GM19468 (cell line): ENCODE results near the gene PDE7B.

Experiments used
- ATAC-seq: cut with Tn5 transposase; IDR thresholded peaks from one replicate; pipeline ENCODE4 v1.9.1; 2021; ENCODE audit warnings: mild to moderate bottlenecking, moderate library complexity, moderate number of reproducible peaks; ENCODE audit not compliant: unreplicated experiment; ENCODE audit errors: extremely low read depth

PDE7B gene

GRCh38 chr6:135883536-135883935, 32.0 kb downstream of the PDE7B start:
- no peak for ATAC-seq

GRCh38 chr6:135884136-135884535, 32.6 kb downstream of the PDE7B start:
- ATAC-seq, result no peak

- no peak for ATAC-seq
Measured at GRCh38 chr6:135887069-135887468, 35.6 kb downstream of the PDE7B start.

DNA sequence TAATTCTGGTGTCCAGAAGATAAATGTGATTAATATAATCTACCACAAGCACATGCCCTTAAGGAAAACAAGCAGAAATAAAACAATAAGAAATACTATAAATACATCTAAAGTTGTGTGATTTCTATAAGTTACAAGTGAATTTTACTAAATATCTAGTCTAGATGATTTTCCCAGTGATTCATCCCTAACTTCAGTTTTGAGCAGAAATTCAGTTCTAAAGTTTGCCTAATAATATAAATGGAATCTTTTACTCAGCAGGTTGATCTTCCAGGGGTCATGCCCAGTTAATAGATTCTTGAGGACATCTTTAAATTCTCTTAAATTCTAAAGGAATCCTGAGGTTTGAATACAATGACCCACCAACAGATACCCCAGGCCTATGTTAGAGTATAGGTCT, 37.3 kb downstream of the PDE7B start:
- ATAC-seq, result no peak

DNA sequence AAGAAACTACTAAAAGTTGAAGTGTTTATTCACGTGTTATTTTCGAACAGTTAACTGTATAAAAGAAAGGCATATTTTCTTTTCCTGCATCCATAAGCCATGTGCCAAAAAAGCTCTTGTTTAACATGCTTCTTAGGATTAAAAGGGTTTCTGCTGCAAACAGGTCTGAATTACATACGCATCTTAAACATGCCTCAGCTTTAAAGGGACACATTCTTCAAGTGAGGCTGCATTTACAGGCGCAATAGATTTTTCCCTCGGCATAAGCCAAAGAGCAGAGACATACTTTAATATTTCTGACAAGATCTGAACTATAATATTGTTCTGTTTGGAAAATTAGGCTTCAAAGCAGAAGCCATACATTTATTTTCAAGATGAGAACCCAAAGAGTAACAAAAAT, 39.4 kb downstream of the PDE7B start:
- no peak for ATAC-seq

- no peak for ATAC-seq
Measured at GRCh38 chr6:135891710-135892109, 40.2 kb downstream of the PDE7B start.

- ATAC-seq, result no peak
Measured at GRCh38 chr6:135895231-135895911, 43.9 kb downstream of the PDE7B start.

- no peak for ATAC-seq
Measured at GRCh38 chr6:135897087-135897486, 45.6 kb downstream of the PDE7B start.

DNA sequence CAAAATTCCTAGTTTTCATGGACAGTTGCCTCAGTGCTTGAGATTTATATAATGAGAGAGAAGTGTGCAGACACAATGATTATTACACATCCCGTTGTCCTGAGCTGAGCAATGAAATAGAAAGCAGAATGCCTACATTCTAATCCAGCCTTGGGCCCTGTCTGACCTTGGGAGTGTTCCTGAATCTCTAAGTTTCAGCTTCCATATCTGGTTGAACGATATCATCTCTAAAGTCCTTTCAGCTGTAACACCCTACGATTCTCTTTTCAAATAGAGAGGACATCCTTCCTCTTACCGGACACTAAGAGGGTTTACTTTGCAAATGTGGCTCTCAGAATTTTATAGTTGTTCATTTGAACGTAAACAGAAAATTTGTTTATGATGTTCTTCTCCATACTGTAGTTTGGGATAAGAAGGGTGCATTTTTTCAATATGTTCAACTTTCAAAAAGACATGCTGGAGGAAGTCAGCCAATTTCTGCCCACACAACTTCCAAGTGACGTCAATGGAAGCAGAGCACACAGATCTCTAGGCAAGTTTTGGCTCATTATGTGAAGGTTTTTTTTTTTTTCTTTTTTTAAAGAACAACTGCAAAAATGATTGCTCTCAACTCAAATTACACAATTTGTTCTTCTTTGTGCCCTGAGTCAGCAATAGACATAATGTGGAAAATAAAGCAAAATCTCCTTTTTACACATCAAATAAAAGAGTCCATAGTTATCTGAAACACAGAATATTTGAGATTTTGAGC, 50.4 kb downstream of the PDE7B start:
- ATAC-seq, result no peak

DNA sequence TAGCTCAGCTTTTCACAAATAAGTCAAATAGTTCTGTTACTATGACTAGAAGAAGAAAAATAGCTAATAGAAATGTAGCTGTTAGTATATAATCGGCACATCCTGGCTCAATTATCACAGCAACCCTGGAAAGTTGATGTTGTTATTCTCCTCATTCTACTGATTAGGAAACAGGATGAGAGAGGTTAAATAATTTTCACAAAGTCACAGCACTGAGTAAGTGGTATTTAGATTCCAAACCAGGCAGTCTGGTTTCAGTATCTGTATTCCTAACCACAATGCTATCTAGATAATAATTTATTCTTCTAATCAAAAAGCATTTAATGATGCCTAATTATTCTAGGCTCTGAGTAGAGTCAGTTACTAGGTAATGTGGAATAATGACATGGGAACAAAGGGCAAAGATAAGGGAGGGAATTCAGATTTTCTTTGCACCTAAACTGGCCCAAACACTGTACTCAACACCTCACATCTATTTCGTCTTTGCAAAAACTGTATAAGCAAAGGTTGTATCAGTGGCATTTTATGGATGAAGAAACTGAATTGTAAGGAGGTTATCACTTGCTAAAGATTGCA, 51.3 kb downstream of the PDE7B start:
- ATAC-seq, result no peak

GRCh38 chr6:135904666-135905065, 53.2 kb downstream of the PDE7B start:
- ATAC-seq, result no peak

DNA sequence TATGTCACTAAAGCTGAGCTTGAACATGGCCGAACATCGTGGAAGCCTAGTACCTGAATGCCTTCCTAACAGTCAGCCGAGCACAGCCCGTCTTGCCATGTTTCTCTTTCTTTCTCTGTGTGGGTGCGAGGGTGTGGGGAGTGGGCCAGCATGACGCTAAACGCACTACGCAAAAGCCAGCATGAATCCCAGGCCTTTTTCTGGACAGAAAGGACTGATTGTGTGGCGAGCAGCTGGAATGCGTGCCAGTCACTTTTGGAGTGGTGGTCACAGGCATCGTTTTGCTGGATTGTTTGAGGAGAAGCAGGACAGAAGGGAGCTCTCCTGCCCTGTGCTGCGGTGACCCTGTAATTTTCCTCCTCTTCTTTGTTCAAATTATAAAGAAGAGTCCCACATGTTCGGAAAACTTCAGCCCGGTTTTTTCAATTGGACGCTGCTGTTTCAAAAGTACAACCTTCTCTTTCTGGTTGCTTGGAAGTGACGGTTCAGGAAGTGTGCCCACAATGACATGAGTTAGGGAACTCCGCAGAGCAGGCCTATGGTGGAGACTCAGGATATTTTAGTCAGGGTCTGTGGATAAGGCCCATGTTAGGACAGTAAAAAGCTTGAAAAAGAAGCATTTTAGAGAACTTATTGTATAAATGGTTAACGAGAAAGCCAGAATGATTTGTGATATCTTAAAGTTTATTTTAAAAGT, 54.3 kb downstream of the PDE7B start:
- ATAC-seq, result no peak

GRCh38 chr6:135906542-135906941, 55.0 kb downstream of the PDE7B start:
- no peak for ATAC-seq

GRCh38 chr6:135906972-135907465, 55.5 kb downstream of the PDE7B start:
- no peak for ATAC-seq

DNA sequence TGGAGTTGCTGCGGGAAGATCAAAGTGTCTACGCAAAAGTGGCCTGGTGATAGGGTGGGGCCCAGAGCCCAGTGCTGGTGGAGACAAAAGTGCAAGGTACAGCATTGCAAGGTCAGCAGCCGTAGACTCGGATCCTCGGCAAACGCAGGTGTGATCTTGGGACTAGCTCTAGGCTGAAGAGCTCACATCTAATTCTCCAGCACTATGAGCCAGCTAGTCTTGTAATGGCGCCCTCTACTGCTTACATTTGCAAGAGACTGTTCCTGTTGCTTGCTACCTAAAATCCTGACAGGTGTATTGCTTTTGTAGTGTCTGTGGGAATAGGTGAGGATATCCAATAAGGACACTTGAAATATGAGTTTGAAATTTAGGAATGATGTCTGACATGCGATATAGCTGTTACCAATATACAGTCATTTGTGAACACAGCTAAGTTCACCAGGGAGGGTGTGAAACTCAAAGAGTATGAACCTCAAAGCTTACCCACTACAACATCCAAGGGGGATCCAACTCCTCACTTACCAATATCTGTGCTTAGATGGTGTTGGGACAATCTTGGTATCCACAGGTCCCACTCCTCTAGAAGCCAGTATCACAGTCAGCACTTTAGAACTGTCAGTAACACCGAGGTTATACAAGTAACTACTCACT, 58.4 kb downstream of the PDE7B start:
- ATAC-seq, result no peak

DNA sequence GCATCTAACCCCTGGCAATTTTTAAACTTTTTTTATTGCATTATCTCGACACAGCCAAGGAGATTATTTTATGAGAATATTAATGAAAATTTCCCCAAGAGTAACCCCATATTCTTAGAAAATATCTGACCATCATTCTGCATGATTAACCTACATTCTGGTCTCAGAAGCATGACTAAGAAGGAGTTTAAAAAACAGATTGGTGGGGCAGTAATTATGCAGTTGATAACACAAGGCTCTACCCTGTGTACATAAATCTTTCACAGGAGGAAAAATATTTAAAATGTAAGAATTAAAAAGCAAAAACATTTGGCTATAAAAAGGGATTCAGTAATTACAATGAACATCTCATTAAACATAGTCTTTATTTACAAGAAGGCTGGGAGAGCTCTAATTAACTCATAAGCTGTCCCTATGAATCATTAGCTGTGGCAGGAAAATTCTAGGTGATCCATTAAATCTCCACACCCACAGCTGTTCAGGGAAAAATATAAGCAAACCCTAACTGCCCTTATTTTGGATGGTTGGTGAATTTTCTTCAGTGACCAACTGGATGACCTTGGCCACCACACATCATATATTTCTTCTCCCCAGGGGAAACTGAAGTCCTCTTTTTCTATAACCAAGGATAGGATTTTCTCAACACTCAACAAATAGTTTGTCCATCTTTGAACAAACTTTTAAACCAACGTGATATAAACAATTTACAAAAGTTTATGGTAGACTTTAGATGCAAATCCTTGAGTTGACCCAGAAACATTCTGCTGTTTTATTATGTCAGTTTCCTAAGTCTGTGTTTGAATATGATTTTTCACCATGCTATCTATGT, 59.5 kb downstream of the PDE7B start:
- no peak for ATAC-seq

- ATAC-seq, result no peak
Measured at GRCh38 chr6:135913785-135914184, 62.3 kb downstream of the PDE7B start.

DNA sequence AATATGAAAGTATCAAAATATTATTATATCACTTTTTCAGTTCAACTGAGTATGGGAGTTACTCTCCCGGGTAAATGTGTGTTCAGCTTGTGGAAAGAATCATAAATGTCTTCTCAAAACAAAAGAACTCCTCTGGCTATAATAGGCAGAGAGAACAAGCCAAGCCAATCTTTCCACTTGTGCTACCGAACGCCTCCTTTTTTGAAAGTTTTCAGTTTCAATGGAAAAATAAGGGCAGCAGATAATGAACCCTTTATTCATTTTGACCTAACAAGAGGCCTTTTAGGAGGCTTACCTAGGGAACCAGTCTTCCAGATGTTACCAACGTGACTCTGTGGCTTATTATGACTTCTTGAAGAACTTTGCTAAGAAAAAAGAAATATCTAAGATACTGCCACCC, 67.5 kb downstream of the PDE7B start:
- no peak for ATAC-seq

- no peak for ATAC-seq
Measured at GRCh38 chr6:135920689-135921088, 69.2 kb downstream of the PDE7B start.
